Epithelial cell of prostate (primary cell): ENCODE measurements around the gene PTPRA.
A peak's percentile ranks its signal among the peaks of the same experiment; 100 is the strongest.

Source experiments
- DNase-seq: peaks from one replicate; pipeline ENCODE4 v3.0.0-alpha.2; 2011; ENCODE audit warnings: low read depth, low spot score
- H3K27ac ChIP-seq: fragments of 450-650 bp; 2 replicates; pipeline ENCODE4 v1.5.1; 2017; ENCODE audit warnings: mild to moderate bottlenecking

Gene PTPRA

GRCh38 chr20:2919518-2920245, 46.4 kb downstream of the PTPRA start:
- no peak overlapping the region for H3K27ac ChIP-seq
- no peak for DNase-seq

GRCh38 chr20:2920473-2920872, 47.2 kb downstream of the PTPRA start:
- no peak overlapping the region for H3K27ac ChIP-seq
- DNase-seq: no peak

- no peak for DNase-seq
- no peak overlapping the region for H3K27ac ChIP-seq
Measured at GRCh38 chr20:2921506-2921905, 48.2 kb downstream of the PTPRA start.

GRCh38 chr20:2922957-2923356, 49.7 kb downstream of the PTPRA start:
- H3K27ac ChIP-seq: no peak overlapping the region
- no peak for DNase-seq

- no peak for DNase-seq
- H3K27ac ChIP-seq: no peak overlapping the region
Measured at GRCh38 chr20:2930538-2930937, 57.3 kb downstream of the PTPRA start.

- no peak for DNase-seq
- H3K27ac ChIP-seq: no peak overlapping the region
Measured at GRCh38 chr20:2932498-2932897, 59.2 kb downstream of the PTPRA start.

GRCh38 chr20:2937902-2938301, 64.6 kb downstream of the PTPRA start:
- no peak for DNase-seq
- no peak overlapping the region for H3K27ac ChIP-seq

- no peak for DNase-seq
- H3K27ac ChIP-seq: no peak overlapping the region
Measured at GRCh38 chr20:2942439-2942838, 69.2 kb downstream of the PTPRA start.

- no peak overlapping the region for H3K27ac ChIP-seq
Measured at GRCh38 chr20:2946988-2947961, 74.0 kb downstream of the PTPRA start.

GRCh38 chr20:2948968-2949367, 75.7 kb downstream of the PTPRA start:
- no peak for DNase-seq
- H3K27ac ChIP-seq: no peak overlapping the region

More at GRCh38 chr20:2946988-2947961, 74.0 kb downstream of the PTPRA start:
- DNase-seq: no peak

GRCh38 chr20:2952766-2953165, 79.5 kb downstream of the PTPRA start:
- H3K27ac ChIP-seq: no peak overlapping the region
- no peak for DNase-seq

- DNase-seq: no peak
- no peak overlapping the region for H3K27ac ChIP-seq
Measured at GRCh38 chr20:2955257-2955970, 82.1 kb downstream of the PTPRA start.

GRCh38 chr20:2956480-2956879, 83.2 kb downstream of the PTPRA start:
- no peak overlapping the region for H3K27ac ChIP-seq
- no peak for DNase-seq

GRCh38 chr20:2967841-2968240, 94.6 kb downstream of the PTPRA start:
- peak overlapping the region; percentile 29 for H3K27ac ChIP-seq
- no peak for DNase-seq

- H3K27ac ChIP-seq: no peak overlapping the region
- DNase-seq: no peak
Measured at GRCh38 chr20:2972126-2972525, 98.8 kb downstream of the PTPRA start.

- DNase-seq: no peak
- no peak overlapping the region for H3K27ac ChIP-seq
Measured at GRCh38 chr20:2973574-2973973, 100.3 kb downstream of the PTPRA start.

- no peak overlapping the region for H3K27ac ChIP-seq
- no peak for DNase-seq
Measured at GRCh38 chr20:2978519-2978918, 105.2 kb downstream of the PTPRA start.

GRCh38 chr20:2981646-2982045, 108.4 kb downstream of the PTPRA start:
- no peak overlapping the region for H3K27ac ChIP-seq
- DNase-seq: no peak

- no peak overlapping the region for H3K27ac ChIP-seq
- no peak for DNase-seq
Measured at GRCh38 chr20:2983508-2983907, 110.2 kb downstream of the PTPRA start.

GRCh38 chr20:2984028-2984501, 110.8 kb downstream of the PTPRA start:
- DNase-seq: no peak
- H3K27ac ChIP-seq: no peak overlapping the region
